ENCODE data around the gene ARHGEF33.
"Not testable (repeated sequence)": the region's sequence is repeated elsewhere in the genome, so short reads cannot be mapped to it uniquely, and the experiment has no call there.

Gene ARHGEF33

DNA sequence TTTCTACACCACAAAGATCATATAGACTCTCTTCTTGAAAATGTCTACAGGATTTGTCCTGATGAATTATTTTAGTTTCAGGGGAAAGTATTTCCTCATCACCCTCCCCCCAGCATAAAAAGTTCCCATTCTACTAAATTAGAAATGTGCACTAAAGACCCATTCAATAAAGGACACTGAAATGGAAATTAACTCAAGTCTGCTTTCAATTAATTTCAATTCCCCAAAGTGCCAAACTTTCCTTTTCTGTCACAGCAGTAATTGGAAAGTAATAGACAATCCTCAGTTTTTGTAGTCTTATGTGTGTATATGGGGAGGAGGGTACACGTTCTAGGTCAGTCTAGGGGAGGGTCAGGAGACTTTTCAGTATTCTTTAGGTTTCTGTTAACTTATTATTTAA, 21.5 kb downstream of the ARHGEF33 start:
- no peak for DNase-seq (ENCODE audit: low spot score)

DNA sequence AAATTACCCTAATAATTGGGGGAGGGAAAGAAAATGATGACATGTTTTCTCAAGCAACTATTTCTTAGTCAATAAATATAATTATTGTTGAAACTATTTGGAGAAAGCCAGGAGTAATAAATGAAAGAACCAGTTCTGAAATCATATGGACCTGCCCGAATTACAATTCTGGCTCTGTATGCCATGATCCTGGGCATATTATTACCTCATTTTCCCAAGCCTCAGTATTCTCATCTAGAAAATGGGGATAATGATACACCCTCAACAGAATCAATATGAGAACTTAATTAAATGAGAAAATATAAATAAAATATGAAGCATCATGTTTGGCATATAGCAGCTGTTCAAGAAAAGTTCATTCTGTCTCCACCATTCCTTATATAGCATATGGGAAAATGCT, 22.9 kb downstream of the ARHGEF33 start:
- no peak for DNase-seq (ENCODE audit: low spot score)

DNA sequence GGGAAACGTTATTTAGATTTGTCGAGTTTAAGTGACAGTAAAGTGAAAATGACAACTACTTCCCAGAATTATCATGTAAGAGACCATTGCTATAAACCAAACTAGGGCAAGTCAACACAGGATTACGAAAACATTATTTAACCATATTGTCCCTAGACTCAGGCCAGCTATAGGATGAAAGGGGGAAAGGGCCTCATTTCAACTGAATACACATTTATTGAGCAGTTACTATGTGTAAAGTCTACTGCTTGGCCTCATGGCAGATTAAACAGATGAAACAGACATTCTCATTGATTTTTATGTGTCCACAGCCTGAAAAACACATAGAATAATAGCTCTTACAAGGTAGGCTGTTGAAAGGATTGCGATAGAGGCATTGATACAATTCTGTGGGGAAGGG, 32.7 kb downstream of the ARHGEF33 start:
- DNase-seq (ENCODE audit: low spot score): no peak

DNA sequence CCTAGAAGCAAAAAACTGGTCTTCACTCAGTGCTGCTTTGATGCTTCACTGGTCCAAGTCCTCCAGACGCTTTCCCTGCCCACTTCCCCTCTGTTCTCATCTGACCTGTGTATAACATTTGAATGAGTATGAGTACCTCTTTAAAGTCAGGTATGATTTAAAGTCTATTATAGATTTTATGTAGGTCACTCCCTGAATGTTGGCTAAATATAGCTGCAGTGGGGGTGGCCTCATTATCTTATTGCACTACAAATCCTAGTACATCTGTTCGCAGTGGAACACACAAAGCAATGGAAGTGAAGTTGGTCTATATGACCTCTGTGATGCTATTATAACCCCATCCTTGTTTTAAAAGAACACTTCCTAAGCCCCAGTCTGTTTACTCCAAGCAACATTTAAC, 33.2 kb downstream of the ARHGEF33 start:
- peak; percentile 67 for DNase-seq (ENCODE audit: low spot score)

DNA sequence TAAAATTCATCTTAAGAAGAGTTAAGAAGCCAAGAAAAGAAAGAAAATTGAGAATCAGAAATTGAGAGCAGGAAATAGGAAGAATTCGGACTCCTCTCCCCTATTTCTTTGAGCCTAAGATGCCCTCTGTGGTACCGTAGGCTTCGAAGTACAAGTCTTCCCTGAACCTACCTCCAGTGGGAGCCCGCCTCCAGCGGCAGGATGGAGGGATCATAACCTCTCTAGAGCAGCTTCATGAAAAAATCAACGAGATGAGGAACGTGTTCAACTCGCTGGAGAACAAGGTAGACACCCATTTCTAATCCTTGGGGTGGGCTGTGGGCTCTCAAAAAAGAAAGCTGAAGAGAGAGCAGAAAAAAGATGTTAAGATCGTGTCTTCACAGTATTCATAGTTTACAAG, 36.3 kb downstream of the ARHGEF33 start:
- no peak for DNase-seq (ENCODE audit: low spot score)

DNA sequence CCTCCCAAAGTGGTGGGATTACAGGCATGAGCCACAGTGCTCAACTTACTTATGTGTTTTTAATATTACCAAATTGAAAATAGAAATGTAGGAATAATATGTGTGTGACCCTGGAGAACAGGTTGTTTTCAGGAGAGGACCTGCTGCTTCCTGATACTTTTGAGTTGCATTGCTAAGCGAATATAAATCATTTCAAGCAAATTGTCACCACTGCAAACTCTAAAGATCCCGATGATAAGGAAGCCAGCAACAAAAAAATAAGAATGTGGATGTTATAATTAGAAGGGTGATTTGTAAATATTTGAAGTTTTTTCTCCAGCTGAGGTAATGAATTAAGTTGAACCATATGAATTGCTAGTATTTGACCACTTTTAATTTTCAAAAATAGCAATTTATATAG, 40.9 kb downstream of the ARHGEF33 start:
- no peak for DNase-seq (ENCODE audit: low spot score)

DNA sequence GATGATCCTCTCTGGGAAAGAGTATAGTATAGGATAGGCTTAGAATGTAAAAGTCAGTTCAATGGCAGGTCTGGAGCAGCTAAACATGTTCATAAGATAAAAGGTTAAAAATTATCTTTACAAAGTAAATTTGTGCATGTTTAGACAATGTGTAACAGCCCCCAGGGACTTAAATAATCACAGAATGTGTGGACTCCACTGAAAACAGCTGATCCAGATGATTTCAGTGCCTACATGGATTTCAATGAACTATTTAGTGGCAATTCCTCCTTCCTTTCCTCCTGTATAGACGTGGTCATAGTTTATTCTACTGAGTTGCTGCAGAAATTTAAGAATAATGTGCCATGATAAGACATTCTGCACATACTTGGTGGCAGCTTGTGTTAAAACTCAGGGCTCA, 42.9 kb downstream of the ARHGEF33 start:
- DNase-seq (ENCODE audit: low spot score): no peak

DNA sequence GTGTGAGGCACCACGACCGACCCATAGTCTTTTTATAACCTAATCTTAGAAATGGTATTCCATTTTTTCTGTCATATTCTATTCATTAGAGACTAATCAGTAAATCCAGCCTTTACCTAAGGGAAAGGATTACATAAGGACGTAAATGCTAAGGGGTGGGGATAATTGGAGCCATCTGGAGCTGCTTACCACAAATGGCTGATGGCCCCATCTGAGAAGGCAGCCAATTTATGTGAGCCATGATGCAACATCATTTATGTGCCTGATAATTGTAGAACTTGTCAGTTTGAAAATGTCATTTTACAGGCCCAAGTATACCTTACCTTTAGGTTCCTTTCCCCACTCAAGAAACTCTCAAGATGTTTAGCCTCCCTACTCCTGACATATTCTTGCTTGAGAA, 44.0 kb downstream of the ARHGEF33 start:
- no peak for DNase-seq (ENCODE audit: low spot score)

DNA sequence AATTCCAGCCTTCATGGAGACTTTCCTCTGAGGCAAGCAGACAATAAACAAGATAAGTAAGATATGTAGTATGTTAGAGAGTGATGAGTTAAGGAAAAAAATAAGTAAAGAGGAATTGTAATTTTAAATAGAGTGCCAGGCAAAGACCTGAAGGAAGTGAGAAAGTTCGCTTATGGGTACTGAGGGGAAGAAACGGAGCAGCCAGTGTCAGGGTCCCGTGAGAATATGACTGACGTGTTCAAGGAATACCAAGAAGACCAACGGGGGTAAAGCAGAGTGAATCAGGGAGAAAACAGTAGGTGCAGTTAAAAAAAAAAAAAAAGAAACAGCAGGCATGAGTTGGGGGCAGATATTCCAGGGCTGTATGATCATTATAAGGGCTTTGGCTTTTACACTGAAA, 45.1 kb downstream of the ARHGEF33 start:
- DNase-seq (ENCODE audit: low spot score): no peak

DNA sequence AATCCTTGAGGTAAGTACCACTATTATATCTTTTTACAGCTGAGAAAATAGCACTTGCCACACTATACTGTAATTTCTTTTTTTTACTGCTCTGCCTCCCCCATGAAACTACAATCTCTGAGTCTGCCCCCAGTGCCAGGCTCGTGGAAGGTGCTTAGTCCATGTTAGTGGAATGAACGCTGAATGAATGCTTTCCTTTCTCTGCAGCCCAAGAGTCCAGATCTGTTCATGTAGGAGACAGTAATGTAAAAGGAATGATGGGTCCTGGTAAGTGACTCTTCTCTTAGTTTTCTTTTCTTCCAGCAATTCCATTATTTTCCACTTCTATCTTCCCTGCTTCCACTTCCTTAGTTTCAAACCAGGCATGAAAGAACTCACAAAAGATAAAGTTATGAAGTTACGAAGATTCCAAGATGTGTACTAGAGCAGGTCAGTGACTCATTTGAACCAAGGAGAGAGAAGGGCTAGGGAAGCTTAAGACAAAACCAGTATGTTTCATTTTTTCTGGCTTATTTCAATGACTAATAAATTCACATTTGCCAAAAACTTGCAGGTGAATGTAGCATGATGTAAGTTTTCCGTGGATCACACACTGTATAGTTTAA, 46.0 kb downstream of the ARHGEF33 start:
- no peak for DNase-seq (ENCODE audit: low spot score)

DNA sequence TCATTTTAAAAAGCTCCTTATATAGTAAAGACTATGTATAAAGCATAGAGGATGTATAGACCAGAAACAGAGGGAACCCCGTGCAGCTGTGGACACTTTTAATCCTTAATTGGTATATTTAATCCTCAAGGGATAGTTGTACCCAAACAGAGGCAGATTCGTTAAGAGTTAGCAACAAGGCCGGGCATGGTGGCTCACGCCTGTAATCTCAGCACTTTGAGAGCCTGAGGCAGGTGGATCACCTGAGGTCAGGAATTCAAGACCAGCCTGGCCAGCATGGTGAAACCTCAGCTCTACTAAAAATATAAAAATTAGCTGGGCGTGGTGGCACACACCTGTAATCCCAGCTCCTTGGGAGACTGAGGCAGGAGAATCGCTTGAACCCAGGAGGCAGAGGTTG, 46.8 kb downstream of the ARHGEF33 start:
- not testable (repeated sequence) for DNase-seq (ENCODE audit: low spot score)

DNA sequence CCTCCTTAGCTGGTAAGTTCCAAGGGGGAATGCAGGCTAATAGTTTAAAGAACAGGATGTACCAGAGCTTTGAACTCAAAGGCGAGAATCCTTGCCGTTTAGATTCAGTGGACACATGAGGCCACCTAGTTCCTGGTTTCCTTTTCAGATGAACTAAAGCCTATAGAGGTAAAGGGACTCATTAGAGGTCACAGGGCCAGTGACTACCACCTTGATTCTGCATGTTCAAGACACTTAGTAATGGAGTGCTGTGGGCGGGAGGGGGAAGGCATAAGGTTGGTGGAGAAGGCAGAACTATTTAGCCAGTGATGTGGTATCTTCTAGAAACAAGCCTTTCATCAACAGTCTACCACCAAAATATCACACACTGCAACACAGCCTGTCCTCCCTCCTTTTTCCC, 47.9 kb downstream of the ARHGEF33 start:
- no peak for DNase-seq (ENCODE audit: low spot score)

DNA sequence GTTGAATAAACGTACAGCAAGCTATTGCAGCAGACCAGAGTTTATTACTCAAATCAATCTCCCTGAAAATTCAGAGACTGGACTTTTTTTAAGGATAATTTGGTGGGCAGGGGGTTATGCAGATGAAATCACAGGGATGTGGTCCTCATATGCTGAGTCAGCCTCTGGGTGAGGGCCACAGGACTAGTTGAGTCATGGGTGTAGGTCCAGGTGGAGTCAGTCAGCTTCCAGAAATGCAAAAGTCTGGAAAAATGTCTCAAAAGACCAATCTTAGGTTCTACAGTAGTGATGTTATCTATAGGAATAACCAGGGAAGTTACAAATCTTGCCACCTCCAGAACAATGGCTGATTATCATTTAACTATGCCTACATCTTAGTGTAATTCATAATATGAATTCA, 51.1 kb downstream of the ARHGEF33 start:
- DNase-seq (ENCODE audit: low spot score): no peak

DNA sequence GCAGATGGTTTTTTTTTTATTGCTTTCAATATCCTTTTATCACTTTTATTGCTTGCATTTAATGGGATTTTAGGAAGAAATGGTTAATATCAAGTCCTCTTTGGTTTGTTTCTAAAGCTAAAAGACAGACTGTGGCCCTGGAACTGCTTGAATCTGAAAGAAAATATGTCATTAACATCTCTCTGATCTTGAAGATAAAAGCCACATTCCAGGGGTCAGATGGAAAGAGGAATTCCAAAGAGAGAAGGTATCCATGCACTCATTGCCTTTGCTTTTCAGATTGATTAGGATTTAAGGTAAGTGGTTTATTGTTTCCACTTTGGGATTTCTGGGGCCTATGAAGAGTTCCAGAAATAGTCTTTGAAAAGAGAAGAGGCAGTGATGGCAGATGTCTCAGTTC, 54.1 kb downstream of the ARHGEF33 start:
- no peak for DNase-seq (ENCODE audit: low spot score)

DNA sequence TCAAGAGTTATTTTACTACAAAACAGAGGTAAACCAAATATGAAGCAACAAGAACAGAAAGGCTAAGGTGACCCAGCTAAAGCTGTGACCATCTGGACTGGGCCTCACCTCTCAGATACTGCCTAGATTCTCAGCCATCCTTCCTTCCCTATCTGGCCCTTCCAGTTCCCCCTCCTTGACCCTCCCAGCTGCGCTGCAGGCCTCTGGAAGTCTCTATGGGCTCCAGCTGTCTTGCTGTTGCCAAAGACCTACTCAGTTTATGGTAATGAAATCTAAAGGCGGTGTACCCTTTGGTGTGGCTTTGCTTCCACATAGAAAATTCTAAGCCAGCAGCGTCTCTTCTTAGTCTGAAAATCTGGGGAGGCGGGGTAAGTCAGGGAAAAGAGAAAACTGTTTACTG, 55.7 kb downstream of the ARHGEF33 start:
- DNase-seq (ENCODE audit: low spot score): no peak

DNA sequence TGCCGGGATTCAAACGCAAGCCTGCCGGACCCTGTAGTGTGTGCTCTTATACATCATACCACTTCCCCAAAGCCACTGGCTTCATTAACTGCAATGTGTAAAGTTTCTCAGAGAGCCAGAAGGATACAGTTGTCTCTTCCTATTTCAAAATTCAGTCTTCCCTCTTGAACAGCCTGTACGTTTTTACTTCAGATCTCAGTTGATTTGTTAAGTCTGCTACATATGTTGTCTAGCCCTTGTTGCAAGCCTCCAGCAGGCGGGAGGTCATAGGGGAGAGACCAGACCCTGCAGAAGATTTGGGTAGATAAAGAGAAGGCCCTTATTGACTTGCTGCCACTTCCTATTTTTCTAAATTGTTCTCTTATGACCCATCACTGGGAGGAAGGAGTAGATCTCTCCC, 56.2 kb downstream of the ARHGEF33 start:
- no peak for DNase-seq (ENCODE audit: low spot score)

DNA sequence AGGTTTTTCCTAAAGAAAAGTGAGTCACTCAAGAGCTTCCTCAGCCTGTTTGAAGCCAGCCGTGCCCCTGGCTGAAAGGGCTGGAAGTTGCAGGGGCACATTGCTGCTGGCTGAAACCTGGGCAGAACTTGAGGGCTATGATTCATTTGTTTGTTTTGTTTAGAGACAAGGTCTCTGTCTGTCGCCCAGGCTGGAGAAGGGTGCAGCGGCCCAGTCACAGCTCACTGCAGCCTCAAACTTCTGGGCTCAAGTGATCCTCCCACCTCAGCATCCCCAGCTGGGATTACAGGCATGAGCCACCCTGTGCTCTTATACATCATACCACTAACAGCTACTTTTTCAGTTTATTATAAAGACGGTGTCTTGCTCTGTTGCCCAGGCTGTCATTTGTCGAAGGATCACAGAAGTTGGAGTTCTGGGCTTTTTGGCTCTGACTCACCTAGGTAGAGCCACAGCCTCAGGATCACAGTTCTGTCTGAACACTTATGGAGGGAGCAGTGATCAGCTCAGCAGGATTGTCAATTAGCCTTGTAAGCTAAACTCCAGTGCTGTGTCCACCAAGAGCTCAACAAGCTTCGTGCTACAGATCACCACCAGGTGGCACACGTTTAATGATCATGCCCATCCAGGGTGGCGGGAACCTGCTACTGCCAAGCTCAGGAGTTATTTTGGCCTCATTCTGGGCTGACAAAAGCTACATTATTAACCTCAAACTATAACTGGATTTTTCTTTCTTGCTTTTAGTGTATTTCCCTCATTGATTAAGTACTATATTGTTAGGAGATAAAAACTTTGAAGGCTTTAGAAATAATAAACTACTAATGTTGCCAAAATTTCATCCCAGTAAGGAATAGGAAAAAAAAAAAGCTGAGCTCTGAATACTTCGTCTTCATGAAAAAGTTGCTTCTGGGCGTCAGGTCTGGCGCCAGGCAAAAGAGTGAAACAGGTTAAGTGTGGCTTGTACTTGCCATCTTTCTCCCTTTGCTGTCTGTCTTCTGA, 57.9 kb downstream of the ARHGEF33 start:
- peak; percentile 37 for DNase-seq (ENCODE audit: low spot score)

DNA sequence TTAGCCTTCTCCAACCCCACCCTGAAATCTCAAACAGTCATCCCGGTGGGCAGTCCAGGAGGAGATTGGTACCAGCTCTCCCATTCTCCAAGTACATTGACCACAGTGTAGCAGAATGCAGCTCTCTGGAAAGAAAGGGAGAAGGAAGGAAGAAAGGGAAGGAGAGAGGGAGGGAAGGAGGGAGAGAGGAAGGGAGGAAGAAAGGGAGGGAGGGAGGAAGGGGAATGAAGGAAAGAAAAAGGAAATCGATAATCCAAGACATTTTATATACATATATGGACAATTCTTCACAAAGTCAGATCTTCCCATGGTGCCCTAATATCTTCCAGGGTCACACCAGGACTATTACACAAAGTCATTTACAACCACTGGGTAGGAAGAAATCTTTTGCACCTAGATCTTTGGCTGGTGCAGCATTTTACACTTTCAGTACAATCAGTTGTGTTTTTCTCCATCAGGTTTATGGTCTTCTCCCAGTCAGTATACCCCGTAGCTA, 58.8 kb downstream of the ARHGEF33 start:
- no peak for DNase-seq (ENCODE audit: low spot score)

DNA sequence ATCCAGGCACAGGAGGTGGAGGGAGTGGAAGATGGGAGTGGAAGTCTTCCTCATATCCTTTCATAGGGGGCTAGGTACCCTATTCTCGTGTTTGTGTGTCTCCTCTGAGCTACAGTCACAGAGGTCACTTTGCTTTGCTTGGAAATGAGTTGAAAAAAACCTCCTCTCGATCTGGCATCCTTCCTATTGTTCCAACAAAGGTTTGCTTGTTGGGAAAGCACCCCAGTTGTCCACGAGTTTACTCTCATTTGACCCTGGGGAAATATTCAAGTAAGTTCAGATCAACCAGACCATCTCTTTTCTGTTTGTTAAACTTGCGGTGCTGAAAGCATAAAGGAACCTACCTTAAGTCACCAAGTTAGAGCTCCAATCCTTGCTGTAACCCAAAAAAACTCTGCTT, 59.3 kb downstream of the ARHGEF33 start:
- no peak for DNase-seq (ENCODE audit: low spot score)

DNA sequence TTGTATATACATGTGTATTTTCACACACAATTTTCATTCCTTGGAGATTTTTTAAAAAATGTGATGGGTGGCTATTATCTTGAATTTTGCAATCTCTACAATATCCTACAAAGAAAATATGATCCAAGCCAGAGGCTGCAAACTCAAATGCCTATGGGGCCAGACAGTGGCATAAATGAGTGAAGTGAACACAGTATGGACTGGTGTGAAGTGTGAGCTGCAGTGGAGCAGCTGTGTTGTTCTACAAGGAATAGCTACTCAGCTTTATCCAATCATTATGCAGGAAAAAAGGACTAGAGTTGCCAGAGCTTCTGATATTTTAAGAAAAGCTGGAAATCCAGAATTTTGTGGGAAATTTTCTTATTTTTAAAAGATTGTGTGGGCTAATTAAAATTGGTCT, 62.1 kb downstream of the ARHGEF33 start:
- no peak for DNase-seq (ENCODE audit: low spot score)

DNA sequence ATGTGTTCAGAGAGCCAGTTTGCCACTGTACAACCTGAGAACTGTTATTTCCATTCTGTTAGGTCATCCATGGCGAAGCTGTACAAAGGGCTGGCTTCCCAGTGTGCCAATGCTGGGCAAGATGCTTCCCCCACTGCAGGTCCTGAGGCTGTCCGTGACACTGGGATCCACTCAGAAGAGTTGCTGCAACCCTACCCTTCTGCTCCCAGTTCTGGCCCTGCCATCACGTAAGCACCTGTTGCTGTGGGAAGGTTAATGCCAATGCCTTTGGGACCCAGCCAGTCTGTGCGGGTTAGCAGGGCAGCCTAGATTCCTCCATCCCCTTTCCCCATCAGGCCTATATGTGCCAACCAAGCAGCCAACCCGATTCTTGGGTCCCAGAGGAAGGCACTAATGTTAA, 68.3 kb downstream of the ARHGEF33 start:
- DNase-seq (ENCODE audit: low spot score): no peak

DNA sequence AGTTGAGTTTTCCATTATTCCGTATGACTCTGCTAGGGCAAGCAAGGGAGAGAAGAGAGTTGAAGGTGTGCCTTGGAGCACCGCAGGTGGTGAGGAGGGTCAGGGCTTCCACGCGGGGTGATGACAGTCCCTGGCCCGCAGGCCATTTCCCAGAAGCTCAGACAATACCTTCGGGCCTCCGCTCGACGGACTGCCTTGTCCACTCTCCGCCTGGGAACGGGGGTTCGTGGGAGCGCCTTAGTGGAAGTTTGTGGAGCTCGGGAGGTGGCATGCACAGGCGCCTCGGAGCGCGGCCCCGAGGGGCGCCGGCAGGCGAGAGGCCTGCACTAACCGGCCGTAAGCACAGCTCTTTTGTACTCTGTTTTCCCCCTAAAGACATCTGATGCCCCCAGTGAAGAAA, 69.8 kb downstream of the ARHGEF33 start:
- DNase-seq (ENCODE audit: low spot score): no peak

DNA sequence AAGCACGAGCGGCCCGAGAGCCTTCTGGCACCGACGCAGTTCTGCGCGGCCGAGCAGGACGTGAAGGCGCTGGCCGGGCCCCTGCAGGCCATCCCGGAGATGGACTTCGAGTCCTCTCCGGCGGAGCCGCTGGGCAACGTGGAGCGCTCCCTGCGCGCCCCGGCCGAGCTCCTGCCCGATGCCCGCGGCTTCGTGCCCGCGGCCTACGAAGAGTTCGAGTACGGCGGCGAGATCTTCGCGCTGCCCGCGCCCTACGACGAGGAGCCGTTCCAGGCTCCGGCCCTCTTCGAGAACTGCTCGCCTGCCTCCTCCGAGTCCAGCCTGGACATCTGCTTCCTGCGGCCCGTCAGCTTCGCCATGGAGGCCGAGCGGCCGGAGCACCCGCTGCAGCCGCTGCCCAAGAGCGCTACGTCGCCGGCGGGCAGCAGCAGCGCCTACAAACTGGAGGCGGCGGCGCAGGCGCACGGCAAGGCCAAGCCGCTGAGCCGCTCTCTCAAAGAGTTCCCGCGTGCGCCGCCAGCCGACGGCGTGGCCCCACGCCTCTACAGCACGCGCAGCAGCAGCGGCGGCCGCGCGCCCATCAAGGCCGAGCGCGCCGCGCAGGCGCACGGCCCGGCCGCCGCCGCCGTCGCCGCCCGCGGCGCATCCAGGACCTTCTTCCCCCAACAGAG, 70.4 kb downstream of the ARHGEF33 start:
- DNase-seq (ENCODE audit: low spot score): peak; percentile 49

All from putamen (tissue), 1 donor.